NCI-H2107 treated with DMSO at 0.1 percent for 48 hours (cell line): ENCODE measurements around the gene DLGAP1.

Experiments used
- DNase-seq: peaks from one replicate; lab custom pipeline; 2025; ENCODE audit not compliant: unreplicated experiment; lab: John Stamatoyannopoulos, UW

The DLGAP1 gene

GRCh38 chr18:3793111-3793510 lies 662.0 kb downstream of the DLGAP1 start:
- no peak for DNase-seq

GRCh38 chr18:3792711-3793110 lies 662.4 kb downstream of the DLGAP1 start:
- DNase-seq, result no peak

GRCh38 chr18:3791238-3791637 lies 663.9 kb downstream of the DLGAP1 start:
- no peak for DNase-seq

GRCh38 chr18:3790703-3791102 lies 664.4 kb downstream of the DLGAP1 start:
- no peak for DNase-seq

- DNase-seq, result no peak
Observed at GRCh38 chr18:3789525-3789924, 665.6 kb downstream of the DLGAP1 start.

- no peak for DNase-seq
Observed at GRCh38 chr18:3784949-3785348, 670.2 kb downstream of the DLGAP1 start.

- DNase-seq, result no peak
Observed at GRCh38 chr18:3782901-3783300, 672.2 kb downstream of the DLGAP1 start.

- DNase-seq, result no peak
Observed at GRCh38 chr18:3777719-3778118, 677.4 kb downstream of the DLGAP1 start.

- no peak for DNase-seq
Observed at GRCh38 chr18:3777122-3777521, 678.0 kb downstream of the DLGAP1 start.

- DNase-seq, result no peak
Observed at GRCh38 chr18:3775996-3776395, 679.1 kb downstream of the DLGAP1 start.

- no peak for DNase-seq
Observed at GRCh38 chr18:3773303-3773702, 681.8 kb downstream of the DLGAP1 start.

- DNase-seq, result peak; percentile 89
Observed at GRCh38 chr18:3771121-3771971, 683.8 kb downstream of the DLGAP1 start.

- DNase-seq, result no peak
Observed at GRCh38 chr18:3761266-3761665, 693.8 kb downstream of the DLGAP1 start.

GRCh38 chr18:3760741-3761140 lies 694.4 kb downstream of the DLGAP1 start:
- DNase-seq, result no peak

GRCh38 chr18:3759099-3759498 lies 696.0 kb downstream of the DLGAP1 start:
- no peak for DNase-seq

- no peak for DNase-seq
Observed at GRCh38 chr18:3758531-3758930, 696.6 kb downstream of the DLGAP1 start.

GRCh38 chr18:3757361-3757760 lies 697.7 kb downstream of the DLGAP1 start:
- DNase-seq, result no peak

GRCh38 chr18:3753106-3753505 lies 702.0 kb downstream of the DLGAP1 start:
- DNase-seq, result no peak

GRCh38 chr18:3748086-3748485 lies 707.0 kb downstream of the DLGAP1 start:
- DNase-seq, result no peak

- DNase-seq, result no peak
Observed at GRCh38 chr18:3747176-3747973, 707.7 kb downstream of the DLGAP1 start.

- DNase-seq, result no peak
Observed at GRCh38 chr18:3742541-3742940, 712.6 kb downstream of the DLGAP1 start.

GRCh38 chr18:3741333-3741732 lies 713.8 kb downstream of the DLGAP1 start:
- DNase-seq, result no peak
